ENCODE measurements around the gene VARS2. TPM values are rescaled to one million over a fixed set of nuclear protein-coding genes. Genes with fewer than 3 reads are reported as not detected.
A peak's percentile ranks its signal among the peaks of the same experiment; 100 is the strongest.

VARS2 gene
- total RNA-seq, 2 donors from 2014 or later: 20.2 to 26.0 TPM

- no peaks in the 10 kb centered on the region for H3K27me3 ChIP-seq (replicated peaks; ENCODE audit: insufficient read depth)
Observed at GRCh38 chr6:30942338-30943060, 28.5 kb downstream of the VARS2 start.

GRCh38 chr6:30944051-30944450 is 30.0 kb downstream of the VARS2 start:
- Histone ChIP-seq H3K9me3 (no peaks in the 10 kb centered on the region), H3K36me3 (no peaks in the 10 kb centered on the region), H3K4me3 (no peak overlapping the region), H3K4me1 (ENCODE audit: control insufficient read depth in 1 of 2, low read depth in 2 of 2) (peaks cover 0 to 4% of the 10 kb centered on the region in 2 donors), H3K27me3 (replicated peaks; ENCODE audit: insufficient read depth) (no peaks in the 10 kb centered on the region), H3K27ac (no peak overlapping the region)
- no peak for TF ChIP-seq CTCF (IDR thresholded peaks at IDR 0.05)
- ATAC-seq (ENCODE audit: insufficient number of reproducible peaks, low FRiP score, low read depth): no peak
- no peak for DNase-seq (ENCODE audit: low spot score)

More at GRCh38 chr6:30942338-30943060, 28.5 kb downstream of the VARS2 start:
- H3K4me3 ChIP-seq: no peak overlapping the region
- H3K9me3 ChIP-seq: no peaks in the 10 kb centered on the region
- H3K36me3 ChIP-seq: no peaks in the 10 kb centered on the region
- H3K4me1 ChIP-seq (ENCODE audit: control insufficient read depth in 1 of 2, low read depth in 2 of 2): peaks cover 0 to 4% of the 10 kb centered on the region in 2 donors
- DNase-seq (ENCODE audit: low spot score) (peak; percentile 8), ATAC-seq (ENCODE audit: insufficient number of reproducible peaks, low FRiP score, low read depth) (peak; percentile 26)
- H3K27ac ChIP-seq: no peak overlapping the region
- no peak for TF ChIP-seq CTCF (IDR thresholded peaks at IDR 0.05)

DNA sequence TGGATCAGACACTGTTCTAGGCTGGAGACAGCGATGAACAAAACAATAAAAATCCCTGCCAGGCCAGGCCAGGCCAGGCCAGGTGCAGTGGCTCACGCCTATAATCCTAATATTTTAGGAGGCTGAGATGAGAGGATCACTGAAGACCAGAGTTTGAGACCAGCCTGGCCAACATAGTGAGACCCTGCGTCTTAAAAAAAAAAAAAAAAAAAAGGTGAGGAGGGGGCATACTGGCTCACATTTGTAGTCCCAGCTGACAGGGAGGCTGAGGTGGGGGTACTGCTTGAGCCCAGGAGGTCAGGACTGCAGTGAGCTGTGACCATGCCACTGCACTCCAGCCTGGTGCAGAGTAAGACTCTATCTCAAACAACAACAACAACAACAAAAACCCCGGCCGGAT is 31.2 kb downstream of the VARS2 start:
- Histone ChIP-seq H3K36me3 (no peaks in the 10 kb centered on the region), H3K27me3 (replicated peaks; ENCODE audit: insufficient read depth) (no peaks in the 10 kb centered on the region), H3K27ac (no peak overlapping the region), H3K9me3 (no peaks in the 10 kb centered on the region), H3K4me3 (no peak overlapping the region), H3K4me1 (ENCODE audit: control insufficient read depth in 1 of 2, low read depth in 2 of 2) (peaks cover 0 to 4% of the 10 kb centered on the region in 2 donors)
- DNase-seq (ENCODE audit: low spot score) (no peak), ATAC-seq (ENCODE audit: insufficient number of reproducible peaks, low FRiP score, low read depth) (no peak)
- TF ChIP-seq CTCF (IDR thresholded peaks at IDR 0.05): no peak

DNA sequence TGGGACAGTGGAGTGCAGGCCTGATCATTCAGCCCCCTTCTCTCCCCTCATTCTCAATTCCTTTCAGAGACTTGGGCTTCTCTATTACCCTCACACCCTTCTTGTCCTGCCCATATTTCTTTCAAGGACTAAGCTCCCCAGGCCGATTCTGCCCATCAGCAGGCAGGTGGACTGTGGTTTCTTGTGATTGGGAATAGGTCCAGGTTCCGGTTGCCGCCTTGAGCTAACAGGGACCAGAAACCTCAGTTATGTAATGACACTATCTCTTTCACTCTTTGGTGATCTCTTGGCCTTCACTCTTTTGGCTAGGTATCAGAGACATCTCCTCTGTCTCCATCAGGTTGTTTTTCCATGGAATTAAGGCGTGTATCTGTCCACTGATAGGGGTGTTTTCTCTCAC is 33.2 kb downstream of the VARS2 start:
- DNase-seq (ENCODE audit: low spot score): no peak
- H3K27ac ChIP-seq: no peak overlapping the region
- H3K4me3 ChIP-seq: no peak overlapping the region
- ATAC-seq (ENCODE audit: insufficient number of reproducible peaks, low FRiP score, low read depth): no peak
- H3K9me3 ChIP-seq: no peaks in the 10 kb centered on the region
- TF ChIP-seq CTCF (IDR thresholded peaks at IDR 0.05): no peak
- H3K36me3 ChIP-seq: no peaks in the 10 kb centered on the region
- no peaks in the 10 kb centered on the region for H3K27me3 ChIP-seq (replicated peaks; ENCODE audit: insufficient read depth)
- H3K4me1 ChIP-seq (ENCODE audit: control insufficient read depth in 1 of 2, low read depth in 2 of 2): peaks cover 0 to 4% of the 10 kb centered on the region in 2 donors

DNA sequence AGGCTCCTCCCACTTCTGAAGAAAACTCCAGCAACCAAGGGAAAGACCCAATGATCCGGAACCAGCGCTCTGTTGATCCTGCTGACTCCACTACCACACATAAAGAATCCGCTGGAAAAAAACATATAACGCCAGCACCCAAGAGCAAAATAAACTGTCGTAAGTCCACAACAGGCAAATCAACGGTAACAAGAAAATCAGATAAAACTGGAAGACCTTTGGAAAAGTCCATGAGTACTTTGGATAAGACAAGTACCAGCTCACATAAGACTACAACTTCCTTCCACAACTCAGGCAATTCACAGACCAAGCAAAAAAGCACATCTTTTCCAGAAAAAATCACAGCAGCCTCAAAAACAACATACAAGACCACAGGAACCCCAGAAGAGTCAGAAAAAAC is 34.8 kb downstream of the VARS2 start:
- H3K36me3 ChIP-seq: no peaks in the 10 kb centered on the region
- no peak for ATAC-seq (ENCODE audit: insufficient number of reproducible peaks, low FRiP score, low read depth)
- no peak overlapping the region for H3K27ac ChIP-seq
- no peak for TF ChIP-seq CTCF (IDR thresholded peaks at IDR 0.05)
- H3K4me1 ChIP-seq (ENCODE audit: control insufficient read depth in 1 of 2, low read depth in 2 of 2): no peaks in the 10 kb centered on the region
- H3K4me3 ChIP-seq: no peak overlapping the region
- no peaks in the 10 kb centered on the region for H3K27me3 ChIP-seq (replicated peaks; ENCODE audit: insufficient read depth)
- no peak for DNase-seq (ENCODE audit: low spot score)
- no peaks in the 10 kb centered on the region for H3K9me3 ChIP-seq
